Mammary epithelial cell (primary cell): ENCODE data around the gene C11orf71.

Experiments used
- CTCF ChIP-seq, 2 donors: IDR thresholded peaks in 1 of 2; conservative IDR thresholded peaks in 1 of 2; 2 replicates each; pipeline ENCODE4 v1.5.1; 2011 to 2012; ENCODE audit warnings: inconsistent platforms in 2 of 2, low read length in 2 of 2, mild to moderate bottlenecking in 2 of 2, control low read depth in 1 of 2, low read depth in 1 of 2; ENCODE audit not compliant: insufficient read depth in 1 of 2; ENCODE audit errors: extremely low read depth in 1 of 2
- EZH2 ChIP-seq: IDR thresholded peaks from 2 replicates; pipeline ENCODE4 v1.6.1; 2012; ENCODE audit warnings: low read length, inconsistent platforms, borderline replicate concordance

- TF ChIP-seq CTCF (conservative IDR thresholded peaks at IDR 0.05 in 1 of 2, IDR thresholded peaks at IDR 0.05 in 1 of 2; ENCODE audit: extremely low read depth in 1 of 2, insufficient read depth in 1 of 2, low read depth in 1 of 2, low read length in 2 of 2) = no peak
- no peak for TF ChIP-seq EZH2
Measured at GRCh38 chr11:114392735-114393667, 7.3 kb downstream of the C11orf71 start.
